GM12873 (cell line): Measurements from ENCODE around the gene SLC2A9.

Experiments
- CTCF ChIP-seq: IDR thresholded peaks from 2 replicates; pipeline ENCODE4 v1.5.1; 2012; ENCODE audit warnings: low read depth, mild to moderate bottlenecking, moderate library complexity, low read length, control low read depth; ENCODE audit not compliant: insufficient read depth; ENCODE audit errors: missing control alignments

SLC2A9 gene

GRCh38 chr4:10020871-10021652, at the start of gene SLC2A9:
TSS of gene SLC2A9 (minus strand) at chr4:10021497. CDS start at chr4:10021429, 68 bp downstream.
- TF ChIP-seq CTCF, result no peak

GRCh38 chr4:10069075-10069642, 47.9 kb upstream of the SLC2A9 start:
- TF ChIP-seq CTCF, result no peak

- TF ChIP-seq CTCF, result no peak
These were observed 45.7 kb upstream of the SLC2A9 start for GRCh38 chr4:10066670-10067651.

DNA sequence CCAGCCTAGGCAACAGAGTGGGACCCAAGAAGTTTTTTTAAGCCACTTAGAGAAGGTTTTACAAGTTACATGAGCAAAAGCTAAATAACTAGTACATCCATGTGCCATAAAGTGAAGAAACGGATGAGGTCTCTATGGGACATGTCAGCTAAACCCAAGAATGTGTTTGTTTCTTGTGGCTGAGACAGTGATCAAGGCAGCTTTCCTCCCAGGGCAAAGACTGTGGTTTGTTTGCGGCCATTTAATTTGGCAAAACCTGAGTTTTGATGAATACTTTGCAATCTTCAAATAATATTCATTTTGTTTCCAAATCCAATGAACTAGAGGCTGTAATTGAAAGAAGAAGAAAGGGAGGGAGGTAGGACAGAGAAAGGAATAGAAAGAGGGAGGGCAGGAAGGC, 44.9 kb upstream of the SLC2A9 start:
- no peak for TF ChIP-seq CTCF

- peak; percentile 28 for TF ChIP-seq CTCF
These were observed 42.4 kb upstream of the SLC2A9 start for GRCh38 chr4:10063544-10064300.

DNA sequence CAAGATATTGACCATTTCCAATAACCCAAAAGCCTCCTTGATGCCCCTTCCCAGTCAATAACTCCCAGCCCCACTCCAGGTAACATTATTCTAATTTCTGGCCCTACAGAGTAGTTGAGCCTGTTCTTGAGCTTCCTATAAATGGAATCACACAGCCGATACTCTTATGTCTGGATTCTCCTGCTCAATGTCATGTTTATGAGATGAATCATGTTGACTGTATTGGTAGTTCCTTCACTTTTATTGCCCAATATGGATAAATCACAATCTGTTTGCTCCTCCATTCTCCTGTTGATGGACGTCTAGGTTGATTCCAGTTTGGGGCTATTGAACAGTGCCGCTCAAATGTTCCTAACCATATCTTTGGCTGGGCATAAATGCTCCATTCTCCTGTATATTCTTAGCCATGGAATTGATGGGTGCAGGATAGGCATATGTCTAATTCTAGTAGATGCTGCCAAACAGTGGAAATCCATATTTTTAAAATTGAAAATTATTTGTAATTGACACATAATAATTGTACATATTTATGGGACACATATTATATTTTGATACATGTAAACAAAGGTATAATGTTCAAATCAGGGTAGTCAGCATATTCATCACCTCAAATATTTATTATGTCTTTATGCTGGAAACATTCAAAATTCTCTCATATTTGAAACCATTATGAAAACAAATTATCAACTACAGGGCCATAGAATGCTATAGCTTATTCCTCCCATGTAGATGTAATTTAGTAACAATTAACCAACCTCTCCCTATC, 40.5 kb upstream of the SLC2A9 start:
- no peak for TF ChIP-seq CTCF
